GM18870 (cell line): ENCODE results near the gene UBA3.

Experiments used
- ATAC-seq: cut with Tn5 transposase; IDR thresholded peaks from one replicate; pipeline ENCODE4 v1.9.1; 2021; ENCODE audit warnings: moderate library complexity; ENCODE audit not compliant: unreplicated experiment

UBA3 gene

GRCh38 chr3:69079269-69080159, 651 bp downstream of the UBA3 start:
- ATAC-seq, result no peak

GRCh38 chr3:69072928-69073327, 7.2 kb downstream of the UBA3 start:
- ATAC-seq, result no peak

GRCh38 chr3:69066121-69066520, 14.0 kb downstream of the UBA3 start:
- ATAC-seq, result no peak

GRCh38 chr3:69065318-69065964, 14.7 kb downstream of the UBA3 start:
- ATAC-seq, result no peak

- ATAC-seq, result no peak
These were observed 16.5 kb downstream of the UBA3 start for GRCh38 chr3:69063636-69064035.

GRCh38 chr3:69059688-69060087, 20.5 kb downstream of the UBA3 start:
- no peak for ATAC-seq

GRCh38 chr3:69058947-69059224, 21.3 kb downstream of the UBA3 start:
- ATAC-seq, result no peak

GRCh38 chr3:69058180-69058946, 21.8 kb downstream of the UBA3 start:
- peak; percentile 97 for ATAC-seq

- ATAC-seq, result peak; percentile 2
These were observed 27.7 kb downstream of the UBA3 start for GRCh38 chr3:69052472-69052898.

- peak; percentile 98 for ATAC-seq
These were observed 28.3 kb downstream of the UBA3 start, which contains the start of gene TMF1 for GRCh38 chr3:69051756-69052471. Gene TMF1 (minus strand): TSS chr3:69052333. CDS start chr3:69052086, 247 bp downstream.

- no peak for ATAC-seq
These were observed 31.2 kb downstream of the UBA3 start for GRCh38 chr3:69048990-69049389.

- ATAC-seq, result no peak
These were observed 35.6 kb downstream of the UBA3 start for GRCh38 chr3:69044608-69045007.

GRCh38 chr3:69033470-69033869, 46.7 kb downstream of the UBA3 start:
- ATAC-seq, result no peak

- no peak for ATAC-seq
These were observed 47.4 kb downstream of the UBA3 start for GRCh38 chr3:69032737-69033136.

GRCh38 chr3:69032142-69032541, 48.0 kb downstream of the UBA3 start:
- ATAC-seq, result no peak

- ATAC-seq, result no peak
These were observed 48.5 kb downstream of the UBA3 start for GRCh38 chr3:69031635-69032034.

- ATAC-seq, result no peak
These were observed 59.3 kb downstream of the UBA3 start for GRCh38 chr3:69020857-69021256.

- no peak for ATAC-seq
These were observed 59.7 kb downstream of the UBA3 start for GRCh38 chr3:69020424-69020823.

- no peak for ATAC-seq
These were observed 63.3 kb downstream of the UBA3 start for GRCh38 chr3:69016901-69017300.

- no peak for ATAC-seq
These were observed 64.1 kb downstream of the UBA3 start for GRCh38 chr3:69016102-69016501.

GRCh38 chr3:69014022-69014580, 66.1 kb downstream of the UBA3 start:
- no peak for ATAC-seq
